ENCODE measurements around the gene CANT1. TPM values are rescaled to one million over a fixed set of nuclear protein-coding genes. Genes with fewer than 3 reads are reported as not detected.
"Not testable (repeated sequence)": the region's sequence is repeated elsewhere in the genome, so short reads cannot be mapped to it uniquely, and the experiment has no call there.

CANT1 gene
- total RNA-seq, 1 experiment from 2014 or later = 33.0 TPM

GRCh38 chr17:79031996-79032875, 22.7 kb upstream of the CANT1 start:
- no peak overlapping the region for H3K4me3 Mint-ChIP-seq
- peaks cover 3% of the 10 kb centered on the region for H3K23me2 ChIP-seq (ENCODE audit: insufficient read length, low read depth, low read length, poor library complexity, severe bottlenecking)
- no peaks in the 10 kb centered on the region for H3K9me3 ChIP-seq (ENCODE audit: control insufficient read depth, low read depth, low read length)
- H2BK5ac ChIP-seq (ENCODE audit: insufficient read length, low read length) = no peak overlapping the region
- H2BK15ac ChIP-seq (ENCODE audit: low read depth, low read length) = no peak overlapping the region
- H4K8ac ChIP-seq (replicated peaks; ENCODE audit: insufficient read length, low read depth, low read length) = no peak overlapping the region
- no peak overlapping the region for H2BK120ac ChIP-seq (ENCODE audit: low read depth, low read length, poor library complexity, severe bottlenecking)
- no peak overlapping the region for H3T11ph ChIP-seq (ENCODE audit: low read length)
- no peak overlapping the region for H3K27ac Mint-ChIP-seq
- no peak overlapping the region for H3K14ac ChIP-seq (ENCODE audit: insufficient read depth, low read length)
- no peak overlapping the region for H2AK5ac ChIP-seq (ENCODE audit: insufficient read length, low read length)
- no peak overlapping the region for H2BK20ac ChIP-seq (ENCODE audit: low read depth, low read length, poor library complexity, severe bottlenecking)
- no CpG with 5 or more reads among the region's 26 CpGs for WGBS (ENCODE audit: extremely low coverage, insufficient read length, low lambda C conversion rate)
- no peak overlapping the region for H3K56ac ChIP-seq (ENCODE audit: insufficient read length, low read depth, low read length)
- H3K4me1 ChIP-seq (ENCODE audit: insufficient read depth, low read length) = no peaks in the 10 kb centered on the region
- no peak overlapping the region for H3K23ac ChIP-seq (ENCODE audit: insufficient read length, low read depth, low read length)
- no peak overlapping the region for H3K18ac ChIP-seq (ENCODE audit: insufficient read length, low read depth, low read length)
- H2AFZ ChIP-seq (ENCODE audit: low read length) = no peak overlapping the region
- no peaks in the 10 kb centered on the region; the same call in 1 of the 2 replicates for H3K27me3 ChIP-seq (ENCODE audit: insufficient read depth, low read length)
- no peak for TF ChIP-seq CTCF (conservative IDR thresholded peaks at IDR 0.05)
- H3K27me3 Mint-ChIP-seq (ENCODE audit: low read depth) = peaks cover 92% of the 10 kb centered on the region
- H3K9ac ChIP-seq (ENCODE audit: extremely low read depth, insufficient read length, low read length) = no peak overlapping the region
- no peak overlapping the region for H3K4me2 ChIP-seq (ENCODE audit: insufficient read depth, insufficient read length, low read length)
- DNase-seq = no peak
- no peak overlapping the region for H4K91ac ChIP-seq (ENCODE audit: insufficient read length, low read depth, low read length)
- no peak overlapping the region for H4K5ac ChIP-seq (ENCODE audit: insufficient read length, low read depth, low read length)
- H2BK12ac ChIP-seq (ENCODE audit: insufficient read length, low read depth, low read length) = no peak overlapping the region
- H3K36me3 Mint-ChIP-seq (ENCODE audit: insufficient read depth in 1 of 3, low read depth in 3 of 3) = no peaks in the 10 kb centered on the region
- H3K27ac ChIP-seq (ENCODE audit: insufficient read length, low read depth, low read length) = no peak overlapping the region
- no peak overlapping the region for H3K4ac ChIP-seq (ENCODE audit: low read depth, low read length)
- peaks cover 3 to 8% of the 10 kb centered on the region in 2 experiments; a peak in 2 of 4 replicates for H3K4me1 Mint-ChIP-seq
- H3K79me1 ChIP-seq (ENCODE audit: insufficient read depth, low read depth, low read length, poor library complexity, severe bottlenecking) = no peaks in the 10 kb centered on the region
- no peaks in the 10 kb centered on the region for H3K9me3 Mint-ChIP-seq
- H3K79me2 ChIP-seq (ENCODE audit: insufficient read depth, low read length) = no peaks in the 10 kb centered on the region
- no peaks in the 10 kb centered on the region for H4K20me1 ChIP-seq (ENCODE audit: control insufficient read depth, insufficient read depth, insufficient read length)

- not testable (repeated sequence) for H4K8ac ChIP-seq (replicated peaks; ENCODE audit: insufficient read length, low read depth, low read length); H3K56ac ChIP-seq (ENCODE audit: insufficient read length, low read depth, low read length); H3K4me2 ChIP-seq (ENCODE audit: insufficient read depth, insufficient read length, low read length); H2BK120ac ChIP-seq (ENCODE audit: low read depth, low read length, poor library complexity, severe bottlenecking); H2BK12ac ChIP-seq (ENCODE audit: insufficient read length, low read depth, low read length); H2BK20ac ChIP-seq (ENCODE audit: low read depth, low read length, poor library complexity, severe bottlenecking); H3K23me2 ChIP-seq (ENCODE audit: insufficient read length, low read depth, low read length, poor library complexity, severe bottlenecking); DNase-seq; H3K36me3 Mint-ChIP-seq (ENCODE audit: insufficient read depth in 1 of 3, low read depth in 3 of 3); H3K4ac ChIP-seq (ENCODE audit: low read depth, low read length); H3K27ac Mint-ChIP-seq; H3K79me2 ChIP-seq (ENCODE audit: insufficient read depth, low read length); H3K18ac ChIP-seq (ENCODE audit: insufficient read length, low read depth, low read length); H2BK15ac ChIP-seq (ENCODE audit: low read depth, low read length); H3K4me1 ChIP-seq (ENCODE audit: insufficient read depth, low read length); H3K14ac ChIP-seq (ENCODE audit: insufficient read depth, low read length); H3K27me3 ChIP-seq (ENCODE audit: insufficient read depth, low read length); H3K79me1 ChIP-seq (ENCODE audit: insufficient read depth, low read depth, low read length, poor library complexity, severe bottlenecking); H2BK5ac ChIP-seq (ENCODE audit: insufficient read length, low read length); H4K5ac ChIP-seq (ENCODE audit: insufficient read length, low read depth, low read length); H3K23ac ChIP-seq (ENCODE audit: insufficient read length, low read depth, low read length); H3K9me3 Mint-ChIP-seq; H3T11ph ChIP-seq (ENCODE audit: low read length); H2AFZ ChIP-seq (ENCODE audit: low read length); H4K91ac ChIP-seq (ENCODE audit: insufficient read length, low read depth, low read length); H4K20me1 ChIP-seq (ENCODE audit: control insufficient read depth, insufficient read depth, insufficient read length); H2AK5ac ChIP-seq (ENCODE audit: insufficient read length, low read length); H3K4me3 Mint-ChIP-seq; H3K9ac ChIP-seq (ENCODE audit: extremely low read depth, insufficient read length, low read length); H3K9me3 ChIP-seq (ENCODE audit: control insufficient read depth, low read depth, low read length); H3K27ac ChIP-seq (ENCODE audit: insufficient read length, low read depth, low read length)
- no CpG with 5 or more reads among the region's 12 CpGs for WGBS (ENCODE audit: extremely low coverage, insufficient read length, low lambda C conversion rate)
- peaks cover 99% of the 10 kb centered on the region for H3K27me3 Mint-ChIP-seq (ENCODE audit: low read depth)
- H3K4me1 Mint-ChIP-seq = peaks cover 3 to 13% of the 10 kb centered on the region in 2 experiments; a peak in 2 of 4 replicates
Measured at GRCh38 chr17:79030636-79031035, 21.1 kb upstream of the CANT1 start.
